ENCODE measurements around the gene CGB7. TPM values are rescaled to one million over a fixed set of nuclear protein-coding genes. Genes with fewer than 3 reads are reported as not detected.
"Not testable (repeated sequence)": the region's sequence is repeated elsewhere in the genome, so short reads cannot be mapped to it uniquely, and the experiment has no call there.

CGB7 gene
- total and polyA plus RNA-seq, 7 donors: 0.23 TPM; not detected in 6

GRCh38 chr19:49020931-49021895 lies 36.3 kb downstream of the CGB7 start:
- Histone ChIP-seq H3K9me3 (no peaks in the 10 kb centered on the region), H3K36me3 (peaks cover 0 to 2% (median 0%) of the 10 kb centered on the region in 4 donors), H3K27ac (no peak overlapping the region), H3K4me3 (no peak overlapping the region), H3K4me1 (peaks cover 0 to 25% (median 24%) of the 10 kb centered on the region in 4 donors), H3K27me3 (peaks cover 8 to 50% (median 31%) of the 10 kb centered on the region in 3 donors)
- DNase-seq: no peak
- 19 to 37% methylated on average over 16 of the region's 16 CpGs for WGBS, 2 donors
- no peak for TF ChIP-seq EP300 (IDR thresholded peaks at IDR 0.05)
- no peak for TF ChIP-seq POLR2AphosphoS5 (IDR thresholded peaks at IDR 0.05)
- no peak for TF ChIP-seq POLR2A (IDR thresholded peaks at IDR 0.05)
- no peak for TF ChIP-seq CTCF (IDR thresholded peaks at IDR 0.05)
- intact Hi-C loops (cut with DNase I): no loop called here

GRCh38 chr19:49020342-49020741 lies 37.2 kb downstream of the CGB7 start:
- no peak overlapping the region for H3K27ac ChIP-seq
- peaks cover 8 to 50% (median 31%) of the 10 kb centered on the region in 3 donors for H3K27me3 ChIP-seq
- no peaks in the 10 kb centered on the region for H3K9me3 ChIP-seq
- TF ChIP-seq POLR2AphosphoS5 (IDR thresholded peaks at IDR 0.05) (no peak), CTCF (IDR thresholded peaks at IDR 0.05) (no peak), POLR2A (IDR thresholded peaks at IDR 0.05) (no peak), EP300 (IDR thresholded peaks at IDR 0.05) (no peak)
- H3K4me1 ChIP-seq: peaks cover 0 to 25% (median 24%) of the 10 kb centered on the region in 4 donors
- intact Hi-C loops (cut with DNase I): no loop called here
- DNase-seq: no peak
- no peak overlapping the region for H3K4me3 ChIP-seq
- peaks cover 0 to 9% (median 0%) of the 10 kb centered on the region in 4 donors for H3K36me3 ChIP-seq
- 53 to 78% methylated on average over 11 of the region's 11 CpGs for WGBS, 2 donors

- DNase-seq: no peak
- TF ChIP-seq POLR2AphosphoS5 (IDR thresholded peaks at IDR 0.05): no peak
- H3K27me3 ChIP-seq: peaks cover 8 to 50% (median 31%) of the 10 kb centered on the region in 3 donors
Observed at GRCh38 chr19:49019242-49019932, 38.2 kb downstream of the CGB7 start.

GRCh38 chr19:49018388-49019241 lies 38.9 kb downstream of the CGB7 start:
- intact Hi-C loops (cut with DNase I); H3K27ac ChIP-seq; H3K9me3 ChIP-seq; DNase-seq: not testable (repeated sequence)
- peak overlapping the region; percentile 14 to 50 (median 40) for H3K4me3 ChIP-seq
- peaks cover 8 to 50% (median 31%) of the 10 kb centered on the region in 3 donors for H3K27me3 ChIP-seq
- peaks cover 0 to 25% (median 24%) of the 10 kb centered on the region in 4 donors for H3K4me1 ChIP-seq
- H3K36me3 ChIP-seq: peaks cover 0 to 26% (median 0%) of the 10 kb centered on the region in 4 donors
- whole genome bisulfite sequencing, 2 donors: 1 to 6% methylated on average over 50 of the region's 50 CpGs

More at GRCh38 chr19:49019242-49019932, 38.2 kb downstream of the CGB7 start:
- intact Hi-C loops (cut with DNase I): no loop called here
- H3K4me3 ChIP-seq: peak overlapping the region in 3 of 4 donors; percentile 34 to 50 (median 45)
- peaks cover 0 to 25% (median 24%) of the 10 kb centered on the region in 4 donors for H3K4me1 ChIP-seq
- 7 to 20% methylated on average over 41 of the region's 41 CpGs for WGBS, 2 donors
- H3K9me3 ChIP-seq: no peaks in the 10 kb centered on the region
- no peak overlapping the region for H3K27ac ChIP-seq
- peaks cover 0 to 18% (median 0%) of the 10 kb centered on the region in 4 donors for H3K36me3 ChIP-seq

- no peak for DNase-seq
- TF ChIP-seq POLR2AphosphoS5 (IDR thresholded peaks at IDR 0.05): no peak
- TF ChIP-seq EP300 (IDR thresholded peaks at IDR 0.05): no peak
- TF ChIP-seq CTCF (IDR thresholded peaks at IDR 0.05): peak in 2 of 4 experiments; percentile 10 to 45
- no peak for TF ChIP-seq POLR2A (IDR thresholded peaks at IDR 0.05)
- no peak overlapping the region for H3K27ac ChIP-seq
Observed at GRCh38 chr19:49017666-49018351, 39.7 kb downstream of the CGB7 start.

More at GRCh38 chr19:49017666-49018351, 39.7 kb downstream of the CGB7 start:
- 1% methylated on average over 62 of the region's 62 CpGs for WGBS, 2 donors
- intact Hi-C loops (cut with DNase I): no loop called here
- peak overlapping the region; percentile 14 to 50 (median 40) for H3K4me3 ChIP-seq
- peaks cover 8 to 50% (median 31%) of the 10 kb centered on the region in 3 donors for H3K27me3 ChIP-seq
- no peaks in the 10 kb centered on the region for H3K9me3 ChIP-seq
- H3K4me1 ChIP-seq: peaks cover 0 to 25% (median 24%) of the 10 kb centered on the region in 4 donors
- H3K36me3 ChIP-seq: peaks cover 0 to 28% (median 0%) of the 10 kb centered on the region in 4 donors

Measured in sigmoid colon (tissue), 7 donors.